Activated CD4-positive, alpha-beta T cell treated with anti-CD3 and anti-CD28 coated beads, Interleukin-2, Interleukin-4, amounts not matched to agents 100 ng/mL and 50 ng/mL, durations not matched to agents 16 hours and 8 hours (primary cell): Measurements from ENCODE around the gene KCNK5.
A peak's percentile ranks its signal among the peaks of the same experiment; 100 is the strongest.

ENCODE experiments used
- DNase-seq: peaks from one replicate; pipeline ENCODE4 v3.0.0-alpha.2; 2020; ENCODE audit warnings: low spot score

Gene KCNK5

GRCh38 chr6:39240155-39240757, 11.0 kb upstream of the KCNK5 start:
- no peak for DNase-seq

DNA sequence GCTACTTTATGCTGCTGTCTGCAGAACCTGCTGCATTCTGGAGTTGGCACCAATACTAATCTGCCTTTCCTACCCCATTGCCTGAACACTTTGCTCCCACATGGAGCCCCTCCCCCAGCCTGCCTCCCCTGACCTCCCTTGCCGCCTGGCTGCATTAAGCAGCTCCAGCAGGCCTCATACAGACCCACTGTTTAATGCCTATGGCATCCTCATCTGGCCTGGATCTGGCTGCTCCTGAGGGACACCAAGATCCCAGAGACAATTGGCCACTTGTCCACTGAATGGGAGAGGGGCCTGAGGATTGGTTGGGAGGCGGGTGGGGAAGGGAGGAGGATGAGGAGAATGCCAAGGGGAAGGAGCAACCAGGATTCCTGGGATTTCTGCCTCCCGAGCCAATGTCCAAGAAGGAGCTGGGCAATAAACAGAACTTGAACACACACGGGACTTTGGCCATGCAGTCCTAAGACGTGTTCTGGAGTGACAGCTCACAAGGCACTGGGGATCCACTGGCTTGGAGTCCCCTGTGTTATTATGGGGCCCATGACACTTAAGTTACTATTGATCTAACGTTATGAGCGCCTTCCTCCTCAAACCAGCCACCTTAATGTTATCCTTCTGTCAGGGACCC, 10.4 kb upstream of the KCNK5 start:
- no peak for DNase-seq

- no peak for DNase-seq
These were observed 7.5 kb upstream of the KCNK5 start for GRCh38 chr6:39236742-39237141.

DNA sequence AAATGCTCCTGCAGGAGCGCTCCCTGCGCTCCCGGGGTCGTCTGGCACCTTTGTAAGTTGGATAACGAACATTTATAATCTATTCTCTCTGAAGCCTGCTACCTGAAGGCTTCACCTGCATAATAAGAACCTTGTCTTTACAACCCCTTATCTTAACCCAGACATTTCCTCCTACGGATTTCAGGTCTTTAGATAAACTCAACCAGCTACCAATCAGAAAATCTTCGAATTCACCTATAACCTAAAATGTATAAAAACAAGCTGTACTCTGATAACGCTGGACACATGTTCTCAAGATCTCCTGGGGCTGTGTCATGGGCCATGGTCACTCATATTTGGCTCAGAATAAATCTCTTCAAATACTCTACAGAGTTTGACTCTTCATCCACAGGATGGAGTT, 4.1 kb upstream of the KCNK5 start:
- DNase-seq = no peak

DNA sequence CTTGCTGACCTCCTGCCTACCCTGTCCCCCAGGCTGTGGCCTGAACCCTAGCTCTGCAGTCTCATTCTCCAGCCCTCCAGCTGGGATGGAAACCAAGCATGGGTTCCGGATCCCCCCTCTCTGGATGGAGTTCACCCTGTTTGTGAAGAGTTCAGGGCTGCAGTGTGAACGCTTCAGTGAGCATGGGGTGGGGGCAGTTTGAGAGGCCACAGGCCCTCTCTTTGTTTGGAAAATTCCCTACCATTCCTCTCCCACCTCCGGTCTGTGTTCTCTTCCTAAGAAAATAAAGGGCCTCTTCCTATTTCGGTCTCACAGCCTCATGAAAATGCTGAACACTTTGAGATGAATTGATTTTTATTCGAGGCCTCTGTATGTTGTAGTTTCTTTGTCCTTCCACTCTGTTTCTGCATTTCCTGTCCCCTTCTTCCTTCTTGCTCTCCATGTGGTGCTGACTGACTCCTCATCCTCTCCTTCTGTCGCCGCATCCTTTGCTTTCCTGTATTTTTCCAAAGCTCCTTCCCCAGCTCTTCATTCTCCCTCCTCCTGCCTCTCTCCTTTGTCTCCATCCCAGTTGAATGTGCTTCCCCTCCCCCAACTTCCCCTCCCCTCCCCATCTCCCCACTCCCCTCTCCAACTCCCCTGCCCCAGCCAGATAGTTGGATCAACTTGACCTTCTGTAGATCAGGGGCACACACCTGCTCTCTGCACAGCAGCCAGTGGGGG, 2.4 kb upstream of the KCNK5 start:
- DNase-seq = no peak

GRCh38 chr6:39230654-39231035, 1.4 kb upstream of the KCNK5 start:
- no peak for DNase-seq

- peak; percentile 26 for DNase-seq
These were observed 934 bp downstream of the KCNK5 start for GRCh38 chr6:39228111-39228971.

- DNase-seq = no peak
These were observed 1.8 kb downstream of the KCNK5 start for GRCh38 chr6:39227476-39227875.

DNA sequence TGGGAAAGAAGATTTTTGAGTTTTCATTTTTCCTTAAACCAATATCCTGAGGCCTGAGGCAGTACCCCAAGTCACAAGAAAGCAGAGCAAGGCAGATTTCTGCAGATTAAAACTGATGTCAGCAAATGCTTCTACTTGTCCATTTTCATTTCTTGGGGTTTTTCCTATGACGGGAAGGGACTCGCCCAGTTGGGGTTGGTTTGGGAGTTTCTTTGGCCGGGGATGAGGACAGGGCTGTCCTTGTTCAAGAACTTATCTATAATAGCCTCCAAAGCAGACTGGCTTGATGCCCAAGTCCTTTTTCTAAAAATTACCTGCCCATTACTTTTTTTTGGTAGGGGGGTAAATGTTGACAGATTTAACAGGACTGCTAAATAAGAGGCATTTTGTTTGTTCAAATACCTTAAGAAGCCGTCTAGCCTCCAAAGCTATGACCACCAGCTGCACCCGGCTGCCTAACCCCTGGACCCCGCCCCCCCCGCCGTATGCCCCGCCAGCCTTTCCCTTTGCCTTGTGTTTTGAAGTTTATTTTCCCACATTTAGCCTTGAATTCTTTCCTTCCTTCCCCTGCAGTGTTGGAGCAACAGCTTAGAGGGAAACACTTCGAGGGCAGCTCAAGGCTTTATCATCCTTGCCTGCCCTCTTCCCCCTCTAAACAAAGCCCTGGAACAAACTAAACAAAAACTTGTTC, 2.5 kb downstream of the KCNK5 start:
- no peak for DNase-seq

DNA sequence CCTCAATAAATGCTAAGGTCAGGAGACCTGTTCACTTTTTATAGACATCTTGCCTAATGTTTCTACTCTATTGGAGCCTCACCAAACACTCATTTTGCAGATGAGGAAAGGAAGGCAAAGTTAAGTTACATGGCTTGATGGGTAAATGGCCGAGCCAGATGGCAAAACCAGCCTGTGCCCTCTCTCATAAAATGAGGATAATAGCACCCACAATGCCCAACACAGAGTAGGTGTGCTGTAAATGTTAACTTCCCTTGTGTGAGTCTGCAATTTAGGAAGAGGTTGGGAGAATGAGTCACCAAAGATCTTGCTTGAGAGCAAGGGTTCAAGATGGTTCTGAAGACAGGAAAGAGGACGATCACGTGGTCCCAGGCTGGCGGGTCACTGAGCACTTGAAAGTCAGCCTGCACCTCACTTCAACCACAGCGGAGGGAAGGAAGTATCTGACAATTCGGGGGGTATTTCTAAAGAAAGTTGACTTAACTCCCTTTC, 3.3 kb downstream of the KCNK5 start:
- peak; percentile 79 for DNase-seq

- DNase-seq = no peak
These were observed 3.7 kb downstream of the KCNK5 start for GRCh38 chr6:39225543-39225942.

GRCh38 chr6:39224523-39225182, 4.6 kb downstream of the KCNK5 start:
- no peak for DNase-seq

GRCh38 chr6:39224011-39224410, 5.3 kb downstream of the KCNK5 start:
- DNase-seq = no peak

DNA sequence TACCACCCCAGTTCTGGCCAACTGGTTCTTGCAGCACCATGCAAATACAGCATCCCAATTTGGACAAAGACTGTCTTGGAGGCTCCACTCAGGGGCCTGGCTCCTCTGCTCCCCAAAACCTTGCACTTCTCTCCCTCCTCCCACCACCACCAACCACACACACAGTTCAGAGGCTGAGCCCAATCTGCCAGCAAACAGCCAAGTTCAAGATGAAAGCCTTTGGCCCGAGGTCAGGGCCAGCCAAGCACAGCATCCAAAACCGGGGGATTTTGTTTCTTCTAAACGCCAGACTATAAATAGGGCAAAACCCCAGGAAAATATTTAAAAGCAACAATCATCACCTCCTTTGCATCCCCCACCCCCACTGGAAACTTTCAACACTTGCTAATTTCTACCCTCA, 5.7 kb downstream of the KCNK5 start:
- no peak for DNase-seq

DNA sequence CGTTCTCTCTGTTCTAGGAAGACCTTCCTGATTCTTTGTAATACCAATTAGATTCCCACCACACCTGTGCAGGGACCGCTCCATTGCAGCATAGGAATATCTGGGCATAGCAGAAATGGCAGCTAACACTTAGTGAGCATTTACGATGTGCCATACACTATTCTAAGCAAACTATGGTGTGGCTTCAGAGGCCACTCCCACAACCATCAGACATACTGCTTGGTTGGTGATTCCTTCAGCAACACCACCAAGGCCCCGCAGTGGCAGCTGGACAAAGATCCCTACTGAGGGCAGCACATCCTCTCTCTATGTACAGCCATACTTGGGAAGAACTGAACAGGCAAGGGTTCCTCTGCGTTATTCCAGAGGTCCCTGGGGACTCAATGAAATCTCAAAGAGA, 6.2 kb downstream of the KCNK5 start:
- DNase-seq = no peak

DNA sequence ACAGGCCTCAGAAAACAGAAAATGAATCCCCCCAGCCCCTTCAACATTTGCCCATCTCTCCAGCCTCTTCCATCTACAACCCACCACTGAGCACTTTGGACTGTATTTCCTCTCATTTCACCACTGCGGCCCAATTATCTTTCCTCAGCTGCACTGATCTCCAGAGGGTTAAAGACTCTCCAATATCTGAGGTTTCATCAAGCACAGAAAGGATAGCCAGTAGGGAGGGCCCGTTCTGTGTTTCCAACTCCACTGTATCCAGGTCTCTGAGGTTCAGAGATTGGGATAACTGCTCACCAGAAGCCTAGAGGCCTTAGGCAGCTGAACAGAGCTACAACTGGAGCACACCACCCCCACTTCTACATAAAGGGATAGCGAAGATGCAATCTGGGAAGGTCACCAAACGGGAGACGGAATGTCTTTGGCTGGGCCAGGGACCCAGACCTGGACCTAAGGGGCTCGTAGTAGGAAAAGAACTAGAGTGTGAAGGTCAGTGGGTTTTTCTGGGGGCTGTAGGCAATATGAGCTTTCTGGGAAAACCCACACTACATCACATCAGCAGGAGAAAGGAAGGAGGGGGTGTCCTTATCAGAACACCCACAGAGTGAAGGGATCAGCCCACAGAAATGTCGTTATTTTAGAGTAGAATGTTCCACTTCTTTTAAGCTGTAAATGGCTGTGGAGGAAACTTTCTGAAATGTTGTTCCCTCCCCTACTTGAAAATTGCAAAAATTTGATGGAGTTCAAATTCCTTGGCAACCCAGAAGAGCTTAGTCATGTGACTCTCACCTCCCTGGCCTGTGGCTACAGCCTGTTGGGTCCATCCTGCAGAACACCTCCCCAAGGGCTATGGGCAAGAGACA, 7.3 kb downstream of the KCNK5 start:
- DNase-seq = no peak

DNA sequence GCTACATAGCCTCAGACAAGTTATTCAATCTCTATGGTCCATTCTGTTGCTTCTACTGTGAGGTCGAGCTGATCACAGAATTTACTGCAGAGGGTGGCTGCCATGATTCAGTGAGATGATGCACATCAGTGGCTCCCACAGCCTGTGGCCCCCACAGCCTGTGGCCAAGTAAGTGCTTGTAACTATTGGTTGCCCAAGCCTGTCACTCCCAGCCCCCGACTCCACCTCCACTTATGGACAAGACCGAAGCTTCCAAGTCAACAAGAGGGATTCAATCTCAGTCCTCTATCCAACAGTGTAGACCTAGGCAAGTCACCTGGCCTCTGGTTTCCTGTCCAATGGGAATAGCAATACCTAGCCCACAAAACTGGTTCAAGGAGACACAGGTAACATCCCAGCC, 8.2 kb downstream of the KCNK5 start:
- no peak for DNase-seq

GRCh38 chr6:39218868-39219567, 10.3 kb downstream of the KCNK5 start:
- DNase-seq = no peak

DNA sequence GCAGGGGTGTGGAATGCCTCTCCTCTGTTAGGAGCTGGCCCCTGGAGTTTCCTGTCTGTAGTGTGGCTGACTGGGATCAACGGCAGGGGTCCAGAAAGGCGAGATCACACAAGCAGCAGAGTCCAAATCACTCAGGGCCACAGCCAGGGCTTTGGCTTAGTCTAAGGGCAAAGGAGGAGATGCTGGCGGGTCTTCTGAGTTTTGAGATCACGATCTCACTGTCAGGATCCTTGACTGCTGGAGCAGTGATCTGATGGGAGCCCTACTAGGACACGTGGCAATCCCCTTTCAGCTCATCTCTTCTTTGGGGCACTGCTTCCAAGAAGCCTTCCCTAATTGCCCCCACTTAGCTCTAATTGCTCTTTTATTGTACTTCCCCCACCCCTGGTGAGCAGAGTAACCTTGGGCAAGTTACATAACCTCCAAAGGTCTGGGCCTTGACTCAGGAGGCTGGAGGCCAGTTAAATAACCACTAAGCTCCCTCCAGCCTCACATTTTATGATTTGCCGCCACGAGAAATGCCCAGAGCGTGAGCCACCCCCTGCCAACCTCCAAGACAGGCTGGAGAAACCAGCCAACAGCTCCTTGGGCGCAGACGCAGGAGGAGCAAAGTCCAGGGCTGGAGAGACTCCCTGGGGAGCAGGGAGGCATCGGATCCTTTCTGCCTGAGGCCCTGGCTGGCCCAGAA, 12.0 kb downstream of the KCNK5 start:
- no peak for DNase-seq
